Effector memory CD4-positive, alpha-beta T cell (primary cell): ENCODE measurements around the gene CYGB.

ENCODE experiments used
- DNase-seq, 3 donors: peaks; one replicate each; pipeline ENCODE4 v3.0.0-alpha.2; 2020
- H3K27ac ChIP-seq: 2 replicates; pipeline ENCODE4 v1.7.0; 2013; ENCODE audit warnings: mild to moderate bottlenecking, low read length, moderate library complexity; ENCODE audit not compliant: insufficient read depth, poor library complexity, severe bottlenecking
- H3K27me3 ChIP-seq: replicated peaks from 2 replicates; pipeline ENCODE4 v1.7.0; 2013; ENCODE audit warnings: mild to moderate bottlenecking, low read length; ENCODE audit not compliant: insufficient read depth, control insufficient read depth, poor library complexity, severe bottlenecking
- H3K36me3 ChIP-seq: 2 replicates; pipeline ENCODE4 v1.7.0; 2013; ENCODE audit warnings: mild to moderate bottlenecking, low read length, moderate library complexity; ENCODE audit not compliant: control insufficient read depth, insufficient read depth
- H3K4me1 ChIP-seq: 2 replicates; pipeline ENCODE4 v1.7.0; 2013; ENCODE audit warnings: low read length, mild to moderate bottlenecking; ENCODE audit not compliant: control insufficient read depth, insufficient read depth, poor library complexity, severe bottlenecking
- H3K4me3 ChIP-seq: 2 replicates; pipeline ENCODE4 v1.7.0; 2013; ENCODE audit warnings: low read length, low read depth, mild to moderate bottlenecking; ENCODE audit not compliant: insufficient read depth, poor library complexity, severe bottlenecking
- H3K9me3 ChIP-seq: 2 replicates; pipeline ENCODE4 v1.7.0; 2013; ENCODE audit warnings: mild to moderate bottlenecking, low read length, moderate library complexity; ENCODE audit not compliant: control insufficient read depth

Gene CYGB

GRCh38 chr17:76577876-76578275 lies 40.4 kb upstream of the CYGB start:
- H3K27me3 ChIP-seq = no peaks in the 10 kb centered on the region
- H3K4me1 ChIP-seq = no peaks in the 10 kb centered on the region
- no peak overlapping the region for H3K27ac ChIP-seq
- no peak overlapping the region for H3K4me3 ChIP-seq
- DNase-seq = no peak
- no peaks in the 10 kb centered on the region for H3K36me3 ChIP-seq
- H3K9me3 ChIP-seq = no peaks in the 10 kb centered on the region

GRCh38 chr17:76576189-76576588 lies 38.7 kb upstream of the CYGB start:
- Histone ChIP-seq H3K4me3 (no peak overlapping the region), H3K27ac (no peak overlapping the region), H3K9me3 (no peaks in the 10 kb centered on the region), H3K36me3 (no peaks in the 10 kb centered on the region), H3K4me1 (no peaks in the 10 kb centered on the region), H3K27me3 (no peaks in the 10 kb centered on the region)
- no peak for DNase-seq

GRCh38 chr17:76575570-76575969 lies 38.1 kb upstream of the CYGB start:
- no peak overlapping the region for H3K4me3 ChIP-seq
- H3K36me3 ChIP-seq = no peaks in the 10 kb centered on the region

GRCh38 chr17:76574166-76574565 lies 36.7 kb upstream of the CYGB start:
- Histone ChIP-seq H3K9me3 (no peaks in the 10 kb centered on the region), H3K4me3 (no peak overlapping the region), H3K27me3 (no peaks in the 10 kb centered on the region), H3K4me1 (no peaks in the 10 kb centered on the region), H3K27ac (no peak overlapping the region), H3K36me3 (no peaks in the 10 kb centered on the region)
- no peak for DNase-seq

More at GRCh38 chr17:76575570-76575969, 38.1 kb upstream of the CYGB start:
- DNase-seq = no peak
- Histone ChIP-seq H3K4me1 (no peaks in the 10 kb centered on the region), H3K9me3 (no peaks in the 10 kb centered on the region), H3K27me3 (no peaks in the 10 kb centered on the region), H3K27ac (no peak overlapping the region)

- no peaks in the 10 kb centered on the region for H3K27me3 ChIP-seq
- H3K36me3 ChIP-seq = no peaks in the 10 kb centered on the region
- H3K4me3 ChIP-seq = no peak overlapping the region
- no peaks in the 10 kb centered on the region for H3K9me3 ChIP-seq
- H3K4me1 ChIP-seq = no peaks in the 10 kb centered on the region
- DNase-seq = no peak
- H3K27ac ChIP-seq = no peak overlapping the region
These were observed 35.6 kb upstream of the CYGB start for GRCh38 chr17:76573096-76573495.

- Histone ChIP-seq H3K27me3 (no peaks in the 10 kb centered on the region), H3K36me3 (no peaks in the 10 kb centered on the region), H3K4me3 (no peak overlapping the region), H3K4me1 (no peaks in the 10 kb centered on the region), H3K9me3 (no peaks in the 10 kb centered on the region), H3K27ac (no peak overlapping the region)
- no peak for DNase-seq
These were observed 34.8 kb upstream of the CYGB start for GRCh38 chr17:76572201-76572910.

GRCh38 chr17:76570877-76571471 lies 33.5 kb upstream of the CYGB start:
- DNase-seq = no peak
- H3K27me3 ChIP-seq = no peaks in the 10 kb centered on the region
- peaks cover 8% of the 10 kb centered on the region for H3K36me3 ChIP-seq
- no peaks in the 10 kb centered on the region for H3K4me1 ChIP-seq
- no peak overlapping the region for H3K4me3 ChIP-seq
- H3K9me3 ChIP-seq = no peaks in the 10 kb centered on the region
- H3K27ac ChIP-seq = no peak overlapping the region

GRCh38 chr17:76570457-76570856 lies 32.9 kb upstream of the CYGB start:
- no peak for DNase-seq
- Histone ChIP-seq H3K36me3 (peaks cover 10% of the 10 kb centered on the region), H3K27ac (no peak overlapping the region), H3K4me3 (no peak overlapping the region), H3K4me1 (no peaks in the 10 kb centered on the region), H3K27me3 (no peaks in the 10 kb centered on the region), H3K9me3 (no peaks in the 10 kb centered on the region)

- no peak overlapping the region for H3K27ac ChIP-seq
- no peaks in the 10 kb centered on the region for H3K4me1 ChIP-seq
- H3K27me3 ChIP-seq = no peaks in the 10 kb centered on the region
- no peak overlapping the region for H3K4me3 ChIP-seq
- no peak for DNase-seq
- no peaks in the 10 kb centered on the region for H3K9me3 ChIP-seq
- peaks cover 18% of the 10 kb centered on the region for H3K36me3 ChIP-seq
These were observed 32.2 kb upstream of the CYGB start for GRCh38 chr17:76569607-76570279.

GRCh38 chr17:76568811-76569221 lies 31.3 kb upstream of the CYGB start:
- peaks cover 23% of the 10 kb centered on the region for H3K36me3 ChIP-seq
- H3K4me1 ChIP-seq = no peaks in the 10 kb centered on the region
- no peaks in the 10 kb centered on the region for H3K9me3 ChIP-seq
- DNase-seq = no peak
- H3K27ac ChIP-seq = no peak overlapping the region
- no peak overlapping the region for H3K4me3 ChIP-seq
- no peaks in the 10 kb centered on the region for H3K27me3 ChIP-seq
